ENCODE results near the gene FOXN3. TPM values are rescaled to one million over a fixed set of nuclear protein-coding genes. Genes with fewer than 3 reads are reported as not detected.

Gene FOXN3
- total RNA-seq, 4 donors from 2014 or later = 118 to 211 (median 167) TPM

DNA sequence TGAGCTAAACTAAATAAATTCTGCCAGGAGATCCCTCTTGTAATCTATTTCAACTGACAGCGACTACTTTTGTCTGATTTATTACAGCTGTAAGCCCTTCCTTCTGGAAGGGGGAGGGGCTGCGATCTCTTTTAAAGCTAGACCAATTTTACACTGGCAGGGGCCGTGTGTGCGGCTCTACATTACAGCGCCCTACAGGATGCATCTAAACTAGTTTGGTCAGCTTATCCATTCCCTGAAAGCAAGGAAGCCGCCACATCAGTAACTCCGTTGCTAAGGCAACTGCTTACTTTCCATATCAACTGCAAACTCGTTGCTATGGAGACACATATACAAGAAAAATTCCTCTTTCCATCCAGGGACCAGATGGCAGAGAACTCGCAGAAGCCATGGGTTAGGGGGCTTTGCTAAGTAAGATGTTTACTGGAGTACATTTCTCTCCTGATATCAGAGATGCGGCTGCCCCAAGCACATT lies 17.4 kb downstream of the FOXN3 start:
- DNase-seq (ENCODE audit: low spot score in 2 of 2) = peak in 1 of 2 donors; percentile 52
- WGBS, 2 donors = 21% methylated on average over 10 of the region's 10 CpGs
- H3K4me3 ChIP-seq (ENCODE audit: low read depth, poor library complexity, severe bottlenecking) = no peak overlapping the region
- intact Hi-C loops (cut with DNase I; ENCODE audit: low total_unique reads) = loop anchor here (10.0 kb wide), 1 partner anchor 215 kb away; no protein-coding TSS in a partner anchor
- TF ChIP-seq POLR2A (IDR thresholded peaks at IDR 0.05) = no peak
- TF ChIP-seq, protein P1, sequence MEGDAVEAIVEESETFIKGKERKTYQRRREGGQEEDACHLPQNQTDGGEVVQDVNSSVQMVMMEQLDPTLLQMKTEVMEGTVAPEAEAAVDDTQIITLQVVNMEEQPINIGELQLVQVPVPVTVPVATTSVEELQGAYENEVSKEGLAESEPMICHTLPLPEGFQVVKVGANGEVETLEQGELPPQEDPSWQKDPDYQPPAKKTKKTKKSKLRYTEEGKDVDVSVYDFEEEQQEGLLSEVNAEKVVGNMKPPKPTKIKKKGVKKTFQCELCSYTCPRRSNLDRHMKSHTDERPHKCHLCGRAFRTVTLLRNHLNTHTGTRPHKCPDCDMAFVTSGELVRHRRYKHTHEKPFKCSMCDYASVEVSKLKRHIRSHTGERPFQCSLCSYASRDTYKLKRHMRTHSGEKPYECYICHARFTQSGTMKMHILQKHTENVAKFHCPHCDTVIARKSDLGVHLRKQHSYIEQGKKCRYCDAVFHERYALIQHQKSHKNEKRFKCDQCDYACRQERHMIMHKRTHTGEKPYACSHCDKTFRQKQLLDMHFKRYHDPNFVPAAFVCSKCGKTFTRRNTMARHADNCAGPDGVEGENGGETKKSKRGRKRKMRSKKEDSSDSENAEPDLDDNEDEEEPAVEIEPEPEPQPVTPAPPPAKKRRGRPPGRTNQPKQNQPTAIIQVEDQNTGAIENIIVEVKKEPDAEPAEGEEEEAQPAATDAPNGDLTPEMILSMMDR (IDR thresholded peaks at IDR 0.05) = no peak

DNA sequence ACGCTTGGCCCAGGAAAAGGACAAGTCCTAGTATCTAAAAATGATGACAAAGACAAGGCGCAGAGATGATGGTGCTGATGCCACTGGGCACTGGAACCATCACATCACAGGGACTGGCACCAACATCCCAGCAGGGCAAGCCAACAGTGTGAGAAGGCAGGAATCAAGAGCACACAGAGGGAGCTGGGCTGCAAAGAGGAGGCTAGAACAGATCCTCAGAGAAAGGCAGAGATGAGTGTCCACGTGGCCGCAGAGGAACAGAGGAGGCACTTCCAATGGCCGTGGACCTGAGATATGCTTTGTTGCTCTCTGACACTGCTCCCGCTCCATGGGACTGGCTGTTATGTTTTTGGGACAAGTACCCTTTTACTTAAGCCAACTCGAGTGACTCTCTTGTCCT lies 17.9 kb downstream of the FOXN3 start:
- peak in 1 of 2 donors; percentile 66 for DNase-seq (ENCODE audit: low spot score in 2 of 2)
- no peak overlapping the region for H3K4me3 ChIP-seq (ENCODE audit: low read depth, poor library complexity, severe bottlenecking)
- TF ChIP-seq, protein P1 (IDR thresholded peaks at IDR 0.05) = no peak
- TF ChIP-seq POLR2A (IDR thresholded peaks at IDR 0.05) = no peak
- 61 to 62% methylated on average over 7 of the region's 7 CpGs for WGBS, 2 donors
- intact Hi-C loops (cut with DNase I; ENCODE audit: low total_unique reads) = no loop called here

DNA sequence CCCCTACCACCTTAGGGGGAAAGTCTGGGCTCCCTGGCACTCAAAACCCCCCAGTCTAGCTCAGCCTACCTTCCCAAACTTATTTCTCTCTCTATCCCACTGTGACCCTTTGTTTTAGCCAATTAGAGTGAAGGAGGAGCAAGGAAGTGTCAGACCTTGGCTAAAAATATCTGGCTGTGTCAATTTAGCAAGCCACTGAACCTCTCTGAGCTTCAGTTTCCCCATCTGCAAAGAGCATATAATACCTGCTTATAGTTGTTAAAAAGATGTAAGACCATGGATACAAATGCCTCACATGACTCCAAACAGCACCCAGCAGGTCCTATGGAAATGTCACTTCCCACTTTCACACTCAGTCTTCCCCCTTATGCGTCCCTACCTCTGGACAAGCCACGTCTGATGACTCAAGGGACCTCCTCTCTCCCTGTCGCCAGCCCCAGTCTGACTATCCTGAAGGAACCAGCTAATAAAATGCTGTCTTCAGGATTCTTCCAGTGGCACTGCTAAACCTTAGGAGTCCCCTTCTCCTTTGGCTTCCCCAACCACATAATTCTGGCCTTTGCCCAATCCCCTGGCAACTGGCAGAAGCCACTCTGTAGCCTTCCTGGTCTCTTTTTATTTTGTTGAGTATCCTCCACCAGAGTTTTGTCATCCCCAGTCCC lies 19.3 kb downstream of the FOXN3 start:
- intact Hi-C loops (cut with DNase I; ENCODE audit: low total_unique reads) = loop anchor here (2.0 kb wide), 1 partner anchor 29 kb away; no protein-coding TSS in a partner anchor
- DNase-seq (ENCODE audit: low spot score in 2 of 2) = peak in 1 of 2 donors; percentile 48
- TF ChIP-seq, protein P1 (IDR thresholded peaks at IDR 0.05) = no peak
- TF ChIP-seq POLR2A (IDR thresholded peaks at IDR 0.05) = no peak
- H3K4me3 ChIP-seq (ENCODE audit: low read depth, poor library complexity, severe bottlenecking) = no peak overlapping the region
- WGBS, 2 donors = 72 to 73% methylated on average over 3 of the region's 3 CpGs

DNA sequence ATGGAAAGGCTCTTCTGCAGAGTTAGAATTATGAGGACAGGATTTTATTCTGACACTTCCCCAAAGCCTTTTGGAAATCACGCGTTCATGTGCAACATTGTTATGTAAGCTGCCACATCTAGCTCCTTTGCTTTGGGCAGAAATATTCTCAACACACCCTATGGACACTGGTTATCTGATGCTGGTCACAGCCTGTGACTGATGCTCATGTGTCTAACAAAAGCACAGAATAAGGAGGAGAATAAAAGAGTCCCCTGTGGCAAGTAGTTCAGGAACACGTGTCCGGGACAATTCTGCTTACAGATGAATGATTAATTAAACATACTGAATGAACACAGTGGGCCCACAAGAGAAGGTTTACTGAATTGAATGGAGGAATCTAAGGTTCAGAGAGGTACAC lies 22.1 kb downstream of the FOXN3 start:
- 47 to 48% methylated on average over 4 of the region's 4 CpGs for WGBS, 2 donors
- TF ChIP-seq, protein P1 (IDR thresholded peaks at IDR 0.05) = no peak
- peak in 1 of 2 donors; percentile 56 for DNase-seq (ENCODE audit: low spot score in 2 of 2)
- no peak overlapping the region for H3K4me3 ChIP-seq (ENCODE audit: low read depth, poor library complexity, severe bottlenecking)
- intact Hi-C loops (cut with DNase I; ENCODE audit: low total_unique reads) = no loop called here

DNA sequence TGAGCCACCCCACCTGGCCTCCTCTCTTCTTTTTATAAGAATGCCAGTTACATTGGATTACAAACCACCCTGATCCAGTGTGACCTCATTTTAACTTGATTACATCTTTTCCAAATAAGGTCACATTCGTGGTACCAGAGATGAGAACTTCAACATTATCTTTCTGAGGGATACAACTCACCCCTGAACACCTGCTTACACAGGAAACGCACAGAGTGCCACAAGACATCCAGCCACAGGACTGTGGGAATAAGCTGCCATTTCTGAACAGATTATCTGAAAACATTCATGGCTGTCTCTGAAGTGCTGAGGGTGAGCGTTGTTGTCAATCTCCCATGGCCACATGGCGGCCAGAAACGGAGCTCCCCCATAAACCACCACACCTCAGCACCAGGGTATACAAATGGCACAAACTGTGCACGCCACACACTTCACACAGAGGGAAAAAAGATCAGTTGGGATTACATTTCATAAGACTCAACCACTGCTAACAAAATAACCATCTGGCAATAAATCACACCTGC lies 23.7 kb downstream of the FOXN3 start:
- TF ChIP-seq, protein P1 (IDR thresholded peaks at IDR 0.05) = no peak
- no peak overlapping the region for H3K4me3 ChIP-seq (ENCODE audit: low read depth, poor library complexity, severe bottlenecking)
- WGBS, 2 donors = 85 to 87% methylated on average over 6 of the region's 6 CpGs
- peak in 1 of 2 donors; percentile 57 for DNase-seq (ENCODE audit: low spot score in 2 of 2)
- intact Hi-C loops (cut with DNase I; ENCODE audit: low total_unique reads) = no loop called here

Measured in lower leg skin (tissue), 4 donors.